Activated naive CD8-positive, alpha-beta T cell treated with anti-CD3 and anti-CD28 coated beads, Interleukin-2, amount 10 ng/mL, durations not matched to agents 7 days and 5 days (primary cell): ENCODE data around the gene ALPI. TPM values are rescaled to one million over a fixed set of nuclear protein-coding genes. Genes with fewer than 3 reads are reported as not detected.
"Not testable (repeated sequence)": the region's sequence is repeated elsewhere in the genome, so short reads cannot be mapped to it uniquely, and the experiment has no call there.

Source experiments
- ATAC-seq: fragments of 150-1000 bp; cut with Tn5 transposase; one replicate; pipeline ENCODE4 v1.10.0; 2021; ENCODE audit warnings: low read depth, moderate library complexity
- POLR2A ChIA-PET: fragments of 350-600 bp; sonication (Branson Sonifier 250); formaldehyde crosslinking; loops from one replicate; lab custom pipeline; 2021; ENCODE audit warnings: antibody characterized with exemption; lab: Charles Lee
- DNase-seq: peaks from one replicate; pipeline ENCODE4 v3.0.0; 2021
- H3K27ac Mint-ChIP-seq: one replicate; pipeline ENCODE4 v1.8.0; 2022; ENCODE audit warnings: mild to moderate bottlenecking, mixed read lengths
- H3K27me3 Mint-ChIP-seq: one replicate; pipeline ENCODE4 v1.8.0; 2022; ENCODE audit warnings: mild to moderate bottlenecking, moderate library complexity, mixed read lengths
- H3K36me3 Mint-ChIP-seq: one replicate; pipeline ENCODE4 v1.8.0; 2021; ENCODE audit warnings: mild to moderate bottlenecking, mixed read lengths
- H3K4me1 Mint-ChIP-seq: one replicate; pipeline ENCODE4 v1.8.0; 2021; ENCODE audit warnings: mixed read lengths
- H3K4me3 Mint-ChIP-seq: one replicate; pipeline ENCODE4 v1.8.0; 2022; ENCODE audit warnings: mild to moderate bottlenecking, moderate library complexity, mixed read lengths
- H3K9me3 Mint-ChIP-seq: one replicate; pipeline ENCODE4 v1.8.0; 2021; ENCODE audit warnings: mixed read lengths
- total RNA-seq, 2 experiments: library from RNA; stranded (reverse); gene quantifications; one replicate each; pipeline ENCODE4 v1.2.3, GENCODE V29; 2021

The ALPI gene
- total RNA-seq, 2 experiments from 2014 or later: not detected

DNA sequence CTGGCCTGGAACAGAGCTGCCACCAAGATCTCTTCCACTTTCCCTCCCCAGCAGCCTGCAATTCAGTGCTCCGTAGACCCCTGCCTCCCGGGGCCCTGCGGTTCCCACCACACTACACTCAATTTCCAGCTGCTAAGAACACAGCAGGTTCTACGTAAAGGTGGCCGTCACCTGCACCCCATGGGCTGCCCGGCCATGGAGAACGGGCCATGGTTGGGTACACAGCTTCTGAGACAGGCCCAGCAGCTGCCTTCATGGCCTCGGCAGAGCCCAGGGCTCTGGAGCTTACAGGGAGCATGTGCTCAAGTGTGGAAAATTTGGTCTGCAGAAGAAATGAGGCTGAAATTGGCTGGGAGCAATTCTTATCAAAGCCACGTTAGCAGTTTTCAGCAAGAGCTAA lies 22.3 kb upstream of the ALPI start:
- H3K9me3 Mint-ChIP-seq, POLR2A ChIA-PET, DNase-seq, ATAC-seq, H3K4me3 Mint-ChIP-seq, H3K27ac Mint-ChIP-seq, H3K4me1 Mint-ChIP-seq, H3K36me3 Mint-ChIP-seq, H3K27me3 Mint-ChIP-seq: not testable (repeated sequence)

- H3K27me3 Mint-ChIP-seq: no peaks in the 10 kb centered on the region
- H3K27ac Mint-ChIP-seq: no peak overlapping the region
- DNase-seq (no peak), ATAC-seq (no peak)
- no peaks in the 10 kb centered on the region for H3K4me1 Mint-ChIP-seq
- no peaks in the 10 kb centered on the region for H3K9me3 Mint-ChIP-seq
- no peaks in the 10 kb centered on the region for H3K36me3 Mint-ChIP-seq
- H3K4me3 Mint-ChIP-seq: no peak overlapping the region
- POLR2A ChIA-PET: no interaction called here
Measured at GRCh38 chr2:232434091-232434490, 21.9 kb upstream of the ALPI start.

DNA sequence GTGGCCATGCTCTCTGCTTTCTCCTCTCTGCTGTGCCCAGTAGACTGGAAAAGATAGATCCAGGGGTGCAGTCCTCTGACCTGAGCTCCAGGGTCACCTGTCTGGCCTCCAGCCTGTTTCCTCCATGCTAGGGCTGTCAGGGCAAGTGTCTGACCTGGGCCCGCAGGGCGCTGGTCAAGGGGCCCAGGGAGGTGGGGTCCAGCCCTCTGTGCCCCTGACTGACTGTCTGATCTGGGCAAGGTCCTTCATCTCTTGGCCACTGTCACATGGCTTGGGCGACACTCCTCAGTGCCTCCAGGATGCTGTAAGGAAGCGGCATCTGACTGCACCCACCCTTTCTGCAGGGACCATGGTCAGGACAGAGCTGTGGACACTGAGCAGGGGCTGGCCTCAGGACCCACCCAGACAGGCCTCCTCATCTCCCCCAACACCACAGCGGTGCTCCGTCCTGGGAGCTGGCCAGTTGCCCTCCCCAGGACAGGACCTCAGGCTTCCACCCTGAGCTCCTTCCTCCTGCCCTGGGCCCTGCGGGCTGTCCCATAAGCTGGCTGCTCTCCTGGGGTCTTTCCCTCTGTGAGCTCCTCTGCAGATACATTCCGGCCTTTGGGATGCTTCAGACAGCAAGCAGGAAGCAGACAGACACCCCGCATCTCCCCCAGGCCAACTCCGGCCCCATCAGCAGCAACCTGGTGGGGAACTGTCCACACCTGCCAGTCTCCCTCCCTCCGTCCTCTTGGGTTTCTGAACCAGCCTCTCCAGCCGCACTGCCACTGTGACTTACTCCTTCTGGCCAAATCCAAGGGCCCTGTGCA lies 21.2 kb upstream of the ALPI start:
- Mint-ChIP-seq H3K9me3 (no peaks in the 10 kb centered on the region), H3K4me3 (no peak overlapping the region), H3K27ac (no peak overlapping the region), H3K27me3 (no peaks in the 10 kb centered on the region), H3K36me3 (no peaks in the 10 kb centered on the region), H3K4me1 (peaks cover under 1% of the 10 kb centered on the region)
- peak; percentile 10 for ATAC-seq
- no peak for DNase-seq
- POLR2A ChIA-PET: no interaction called here

DNA sequence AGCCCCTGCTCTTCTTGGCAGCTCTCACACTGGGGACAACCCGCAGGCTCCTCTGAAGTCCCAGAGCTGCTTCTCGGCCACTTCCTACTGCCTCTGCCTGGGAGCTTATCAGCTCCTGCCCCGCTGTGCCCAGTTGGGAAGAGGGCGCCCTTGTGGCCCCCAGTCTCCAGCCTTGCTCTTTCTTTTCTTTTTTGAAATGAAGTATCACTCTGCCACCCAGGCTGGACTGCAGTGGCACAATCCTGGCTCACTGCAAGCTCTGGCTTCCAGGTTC lies 20.6 kb upstream of the ALPI start:
- peaks cover 4% of the 10 kb centered on the region for H3K4me1 Mint-ChIP-seq
- no peaks in the 10 kb centered on the region for H3K9me3 Mint-ChIP-seq
- ATAC-seq (no peak), DNase-seq (no peak)
- H3K27me3 Mint-ChIP-seq: no peaks in the 10 kb centered on the region
- H3K27ac Mint-ChIP-seq: no peak overlapping the region
- no peaks in the 10 kb centered on the region for H3K36me3 Mint-ChIP-seq
- no peak overlapping the region for H3K4me3 Mint-ChIP-seq
- POLR2A ChIA-PET: no interaction called here

DNA sequence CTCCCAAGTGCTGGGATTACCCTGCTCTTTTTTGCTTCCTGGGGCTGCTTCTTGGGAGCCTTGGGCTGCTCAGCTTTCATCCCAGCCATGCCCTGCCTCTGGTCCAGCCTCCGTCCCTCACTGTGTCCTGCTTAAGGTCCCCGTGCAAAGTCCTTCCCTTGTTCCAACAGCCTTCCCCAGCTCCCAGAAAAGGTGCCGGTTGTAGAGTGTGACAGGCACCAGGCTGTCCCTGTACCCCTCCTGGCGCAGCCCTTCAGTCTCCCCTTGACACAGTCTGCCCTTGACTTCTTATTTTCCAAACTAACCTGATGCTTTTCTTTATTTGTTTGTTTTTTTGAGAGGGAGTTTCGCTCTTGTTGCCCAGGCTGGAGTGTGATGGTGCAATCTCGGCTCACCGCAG lies 20.1 kb upstream of the ALPI start:
- Mint-ChIP-seq H3K27ac (no peak overlapping the region), H3K9me3 (no peaks in the 10 kb centered on the region), H3K4me1 (peaks cover 5% of the 10 kb centered on the region), H3K27me3 (no peaks in the 10 kb centered on the region), H3K4me3 (no peak overlapping the region), H3K36me3 (no peaks in the 10 kb centered on the region)
- DNase-seq: no peak
- POLR2A ChIA-PET: no interaction called here
- ATAC-seq: no peak

DNA sequence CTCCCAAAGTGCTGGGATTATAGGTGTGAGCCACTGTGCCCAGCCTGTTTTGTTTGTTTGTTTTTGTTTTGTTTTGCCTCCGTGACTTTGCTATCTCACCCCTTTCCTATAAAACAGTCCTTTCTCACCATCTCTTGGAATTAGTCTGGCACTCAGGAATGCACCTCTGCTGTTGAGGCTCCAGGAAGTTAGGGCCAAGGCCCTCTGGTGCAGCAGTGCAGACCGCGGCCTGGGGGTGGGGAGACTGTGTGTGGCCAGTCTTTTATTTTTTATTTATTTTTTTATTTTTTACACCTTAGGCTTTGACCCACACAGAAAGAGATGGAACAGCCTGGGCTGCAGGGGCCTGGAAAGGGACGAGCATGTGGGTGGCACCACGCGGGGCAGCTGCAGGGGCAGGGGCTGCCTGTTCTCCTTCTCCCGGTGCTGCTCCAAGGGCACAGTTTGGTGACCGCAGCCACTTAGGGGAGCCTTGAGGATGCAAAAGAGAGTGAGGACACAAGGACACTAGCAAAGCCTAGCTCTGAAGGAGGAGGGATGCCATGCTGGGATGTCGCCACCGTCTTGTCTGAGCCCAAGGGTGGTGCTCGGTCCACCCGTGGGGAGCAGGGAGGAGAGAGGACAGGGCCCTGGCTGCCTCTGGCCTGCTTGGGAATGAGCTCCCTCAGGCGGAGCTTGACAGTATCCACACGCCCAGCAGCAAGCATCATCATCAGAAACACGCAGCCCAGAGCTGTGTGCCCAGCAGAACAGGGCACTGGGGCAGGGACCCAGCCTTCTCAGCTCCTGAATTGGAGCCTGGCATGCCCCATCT lies 19.4 kb upstream of the ALPI start:
- H3K4me3 Mint-ChIP-seq: no peak overlapping the region
- peaks cover 5% of the 10 kb centered on the region for H3K4me1 Mint-ChIP-seq
- ATAC-seq (no peak), DNase-seq (no peak)
- H3K36me3 Mint-ChIP-seq: no peaks in the 10 kb centered on the region
- H3K27ac Mint-ChIP-seq: no peak overlapping the region
- no peaks in the 10 kb centered on the region for H3K27me3 Mint-ChIP-seq
- no peaks in the 10 kb centered on the region for H3K9me3 Mint-ChIP-seq
- POLR2A ChIA-PET: no interaction called here

DNA sequence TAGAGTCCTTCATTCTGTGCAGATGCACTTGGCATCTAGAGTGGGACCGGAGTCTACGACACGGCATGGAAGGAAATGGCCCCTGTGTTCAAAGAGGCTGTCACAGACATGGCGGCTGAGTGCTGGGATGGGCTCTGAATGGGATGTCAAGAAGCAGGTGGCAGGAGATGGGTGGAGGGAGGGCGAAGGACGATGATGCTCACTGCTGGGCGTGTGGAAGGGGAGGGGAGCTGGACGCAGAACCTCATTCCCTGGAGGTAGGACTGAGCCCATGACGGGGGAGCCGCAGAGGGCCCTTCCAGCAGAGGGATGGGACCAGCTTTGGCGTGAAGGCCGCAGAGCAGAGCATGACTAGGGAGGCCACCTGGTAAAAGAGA lies 18.8 kb upstream of the ALPI start:
- H3K4me1 Mint-ChIP-seq: peaks cover 5% of the 10 kb centered on the region
- no peaks in the 10 kb centered on the region for H3K36me3 Mint-ChIP-seq
- H3K4me3 Mint-ChIP-seq: no peak overlapping the region
- no peaks in the 10 kb centered on the region for H3K27me3 Mint-ChIP-seq
- POLR2A ChIA-PET: no interaction called here
- DNase-seq: no peak
- no peaks in the 10 kb centered on the region for H3K9me3 Mint-ChIP-seq
- H3K27ac Mint-ChIP-seq: no peak overlapping the region
- ATAC-seq: no peak

DNA sequence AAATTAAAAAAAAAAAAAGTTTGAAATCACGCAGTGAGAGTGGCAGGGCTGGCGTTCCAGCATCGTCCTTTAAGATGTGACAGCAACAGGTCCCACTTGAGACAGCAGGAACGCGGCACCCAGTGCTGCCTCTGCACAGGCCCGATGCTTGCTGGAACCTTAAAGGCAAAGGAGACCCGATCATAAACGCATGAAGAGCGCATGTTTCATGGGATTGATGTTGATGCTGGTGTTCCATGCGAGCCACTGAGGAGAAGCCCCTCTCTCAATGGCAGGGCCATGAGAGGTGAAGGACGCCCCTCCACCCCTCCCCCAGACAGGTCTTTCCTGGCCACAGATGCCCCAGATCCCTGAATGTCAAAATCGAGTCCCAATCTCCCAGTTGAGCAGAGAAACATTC lies 17.9 kb upstream of the ALPI start:
- ATAC-seq (no peak), DNase-seq (no peak)
- Mint-ChIP-seq H3K27ac (no peak overlapping the region), H3K27me3 (no peaks in the 10 kb centered on the region), H3K9me3 (no peaks in the 10 kb centered on the region), H3K4me3 (no peak overlapping the region), H3K36me3 (no peaks in the 10 kb centered on the region), H3K4me1 (peaks cover 5% of the 10 kb centered on the region)
- POLR2A ChIA-PET: no interaction called here

GRCh38 chr2:232438951-232439757 lies 16.8 kb upstream of the ALPI start:
- DNase-seq: peak; percentile 46
- POLR2A ChIA-PET: no interaction called here
- ATAC-seq: no peak
- H3K27ac Mint-ChIP-seq: no peak overlapping the region
- H3K27me3 Mint-ChIP-seq: no peaks in the 10 kb centered on the region
- no peak overlapping the region for H3K4me3 Mint-ChIP-seq
- H3K4me1 Mint-ChIP-seq: peaks cover 5% of the 10 kb centered on the region
- no peaks in the 10 kb centered on the region for H3K36me3 Mint-ChIP-seq
- no peaks in the 10 kb centered on the region for H3K9me3 Mint-ChIP-seq

DNA sequence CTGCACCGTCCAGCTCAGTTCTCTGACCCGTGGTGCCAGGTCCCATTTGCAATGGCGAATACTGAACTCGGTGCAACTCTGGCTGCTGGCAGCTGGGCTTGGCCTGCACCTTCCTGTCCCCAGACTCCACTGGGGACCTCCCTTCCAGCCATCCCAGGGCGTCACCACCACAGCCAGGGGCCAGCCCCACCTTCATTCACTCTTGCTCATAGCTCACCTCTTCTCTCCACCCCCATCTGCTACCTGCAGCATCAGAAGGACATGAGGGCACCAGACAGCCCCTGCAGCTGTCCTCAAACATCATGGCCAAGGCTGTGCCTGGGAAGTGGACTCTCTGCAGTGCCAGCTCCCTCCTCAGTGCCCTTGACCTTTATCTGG lies 16.2 kb upstream of the ALPI start:
- Mint-ChIP-seq H3K36me3 (no peaks in the 10 kb centered on the region), H3K4me1 (peaks cover 5% of the 10 kb centered on the region), H3K9me3 (no peaks in the 10 kb centered on the region), H3K27ac (no peak overlapping the region), H3K4me3 (no peak overlapping the region), H3K27me3 (no peaks in the 10 kb centered on the region)
- POLR2A ChIA-PET: no interaction called here
- ATAC-seq (no peak), DNase-seq (peak; percentile 38)

- H3K4me3 Mint-ChIP-seq, POLR2A ChIA-PET, H3K27ac Mint-ChIP-seq, H3K36me3 Mint-ChIP-seq, H3K4me1 Mint-ChIP-seq, H3K9me3 Mint-ChIP-seq, H3K27me3 Mint-ChIP-seq: not testable (repeated sequence)
- ATAC-seq: peak; percentile 88
- peak; percentile 92 for DNase-seq
Measured at GRCh38 chr2:232440220-232441018, 15.5 kb upstream of the ALPI start.

DNA sequence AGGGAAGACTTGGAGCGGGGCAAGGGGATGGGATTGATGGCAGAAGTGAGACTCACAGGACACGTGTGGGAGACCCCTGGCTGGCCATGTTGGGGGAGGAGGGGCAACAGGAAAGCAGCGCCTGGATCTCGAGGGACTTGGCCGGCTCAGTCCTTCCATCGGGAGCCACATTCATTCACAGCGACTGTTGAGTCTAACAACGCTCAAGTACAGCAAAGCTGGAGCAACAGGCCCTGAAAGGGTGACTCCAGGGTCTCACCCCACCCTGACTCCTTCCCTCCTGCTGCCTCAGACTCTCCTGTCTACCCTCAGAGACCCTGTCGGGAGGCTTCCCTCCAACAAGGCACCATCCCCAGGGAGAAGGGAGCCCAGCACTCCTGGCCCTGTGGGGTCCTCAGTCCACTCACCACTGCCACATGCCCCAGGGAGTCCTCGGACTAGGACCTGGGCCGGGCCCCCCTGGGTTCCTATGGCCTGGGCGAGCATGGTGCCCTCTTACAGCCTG lies 14.8 kb upstream of the ALPI start:
- Mint-ChIP-seq H3K4me1 (peaks cover 5% of the 10 kb centered on the region), H3K36me3 (no peaks in the 10 kb centered on the region), H3K27me3 (no peaks in the 10 kb centered on the region), H3K27ac (no peak overlapping the region), H3K4me3 (no peak overlapping the region), H3K9me3 (no peaks in the 10 kb centered on the region)
- POLR2A ChIA-PET: no interaction called here
- ATAC-seq (no peak), DNase-seq (no peak)

GRCh38 chr2:232441922-232442321 lies 14.0 kb upstream of the ALPI start:
- POLR2A ChIA-PET, H3K27ac Mint-ChIP-seq, H3K4me1 Mint-ChIP-seq, H3K4me3 Mint-ChIP-seq, DNase-seq, H3K9me3 Mint-ChIP-seq, ATAC-seq, H3K36me3 Mint-ChIP-seq, H3K27me3 Mint-ChIP-seq: not testable (repeated sequence)
